Measurements from ENCODE around the gene FBXL22. TPM values are rescaled to one million over a fixed set of nuclear protein-coding genes. Genes with fewer than 3 reads are reported as not detected.

FBXL22 gene
- total and polyA plus RNA-seq, 2 of the 8 experiments (the other 6 are each of a cell fraction or from before 2014, with no cell fraction given) = 0.09 to 0.47 TPM

DNA sequence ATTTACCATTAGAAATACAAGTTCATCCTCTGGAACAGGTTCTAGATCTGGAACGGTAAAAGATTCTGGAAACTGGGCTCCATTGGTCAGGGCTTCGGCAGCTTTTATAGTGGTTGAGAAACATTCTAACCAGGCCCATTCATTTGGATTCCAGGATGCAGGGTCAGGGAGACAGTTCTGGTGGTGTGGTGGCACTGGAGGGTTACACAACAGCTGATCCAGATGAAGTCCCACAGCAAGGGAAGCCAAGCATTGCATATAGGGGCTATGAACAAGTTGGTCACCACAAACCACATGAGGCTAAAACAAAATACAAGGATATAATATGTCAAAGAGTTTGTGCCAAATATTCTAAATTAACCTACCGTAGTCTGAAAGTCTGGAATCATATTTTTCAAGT lies 43.0 kb downstream of the FBXL22 start:
- FAIRE-seq = no peak
- Histone ChIP-seq H3K27me3 (replicated peaks in 1 of 4; ENCODE audit: control insufficient read depth in 3 of 4, extremely low read depth in 1 of 4, insufficient read depth in 3 of 4, low read length in 3 of 4) (no peaks in the 10 kb centered on the region), H2BK12ac (ENCODE audit: low read depth, low read length) (no peak overlapping the region), H2AK5ac (ENCODE audit: low read depth, low read length) (no peak overlapping the region), H3K23ac (ENCODE audit: insufficient read length) (no peak overlapping the region), H2AFZ (ENCODE audit: low read length) (no peak overlapping the region), H4K91ac (replicated peaks; ENCODE audit: insufficient read length, low read length) (no peak overlapping the region), H4K8ac (ENCODE audit: extremely low read depth, insufficient read depth, low read length) (no peak overlapping the region), H2BK15ac (ENCODE audit: low read length) (no peak overlapping the region), H4K5ac (ENCODE audit: insufficient read length, low read depth, low read length) (no peak overlapping the region), H3K9me3 (ENCODE audit: insufficient read depth in 2 of 2, low read depth in 1 of 2, low read length in 1 of 2) (no peaks in the 10 kb centered on the region), H3K9ac (replicated peaks in 1 of 4; ENCODE audit: extremely low read depth in 1 of 4, low read depth in 3 of 4, low read length in 3 of 4) (no peak overlapping the region), H3K56ac (replicated peaks; ENCODE audit: insufficient read length, low read depth, low read length) (no peak overlapping the region), H3K4ac (replicated peaks; ENCODE audit: insufficient read length, low read depth, low read length) (no peak overlapping the region), H3K27ac (ENCODE audit: low read depth, low read length) (no peak overlapping the region), H3K23me2 (ENCODE audit: low read depth, low read length) (no peaks in the 10 kb centered on the region), H2BK5ac (ENCODE audit: low read depth, low read length) (no peak overlapping the region), H3K14ac (ENCODE audit: insufficient read length) (no peak overlapping the region), H3K18ac (ENCODE audit: extremely low read depth, low read length) (no peak overlapping the region), H3K4me3 (ENCODE audit: extremely low read depth in 1 of 4, insufficient read depth in 2 of 4, low read depth in 3 of 4, low read length in 4 of 4) (no peak overlapping the region), H4K20me1 (replicated peaks in 1 of 2; ENCODE audit: control insufficient read depth in 1 of 2, insufficient read depth in 2 of 2, low read length in 2 of 2) (no peaks in the 10 kb centered on the region), H3K79me1 (ENCODE audit: low read depth, low read length) (no peaks in the 10 kb centered on the region), H2BK20ac (ENCODE audit: low read length) (no peak overlapping the region), H3K79me2 (ENCODE audit: control insufficient read depth in 1 of 2, insufficient read depth in 2 of 2, low read length in 2 of 2) (no peaks in the 10 kb centered on the region), H3K4me2 (ENCODE audit: insufficient read depth in 1 of 2, low read depth in 2 of 2, low read length in 2 of 2) (no peak overlapping the region), H2BK120ac (replicated peaks; ENCODE audit: low read depth, low read length) (no peak overlapping the region), H3K4me1 (replicated peaks in 1 of 4; ENCODE audit: control insufficient read depth in 3 of 4, insufficient read depth in 4 of 4, low read length in 3 of 4) (no peaks in the 10 kb centered on the region), H3K36me3 (ENCODE audit: control insufficient read depth in 2 of 4, insufficient read depth in 4 of 4, low read length in 3 of 4) (peaks cover 2 to 55% (median 27%) of the 10 kb centered on the region in 4 experiments; a peak in 7 of 8 replicates)
- CTCF ChIA-PET (ENCODE audit: partially characterized antibody) = interaction anchor here (0.9 to 1.4 kb wide), 2 partner anchors 13 to 305 kb away, joined by 3 to 4 read pairs; no protein-coding TSS in a partner anchor
- TF ChIP-seq EP300 (IDR thresholded peaks at IDR 0.05; ENCODE audit: borderline replicate concordance in 1 of 2, low read depth in 2 of 2, low read length in 2 of 2) = no peak
- TF ChIP-seq GTF2F1 (IDR thresholded peaks at IDR 0.05; ENCODE audit: borderline replicate concordance, low read depth, low read length) = no peak
- TF ChIP-seq YY1 (IDR thresholded peaks at IDR 0.05; ENCODE audit: low read depth, low read length) = no peak
- no peak for TF ChIP-seq EZH2 (IDR thresholded peaks at IDR 0.05; ENCODE audit: low read depth, low read length, severe bottlenecking)
- TF ChIP-seq GABPA (IDR thresholded peaks at IDR 0.05; ENCODE audit: borderline replicate concordance, insufficient read depth, low read length) = no peak
- TF ChIP-seq POLR2A (IDR thresholded peaks at IDR 0.05; ENCODE audit: control extremely low read depth in 1 of 2, low read depth in 2 of 2, low read length in 2 of 2) = no peak
- TF ChIP-seq TAF1 (IDR thresholded peaks at IDR 0.05; ENCODE audit: low read depth, low read length) = no peak
- TF ChIP-seq NANOG (IDR thresholded peaks at IDR 0.05; ENCODE audit: insufficient read depth, low read depth, low read length, poor library complexity, severe bottlenecking) = no peak
- no peak for TF ChIP-seq FOSL1 (IDR thresholded peaks at IDR 0.05; ENCODE audit: insufficient read depth, low read depth, low read length)
- no peak for TF ChIP-seq RXRA (IDR thresholded peaks at IDR 0.05; ENCODE audit: insufficient read depth, low read depth, low read length)
- TF ChIP-seq, protein P1, sequence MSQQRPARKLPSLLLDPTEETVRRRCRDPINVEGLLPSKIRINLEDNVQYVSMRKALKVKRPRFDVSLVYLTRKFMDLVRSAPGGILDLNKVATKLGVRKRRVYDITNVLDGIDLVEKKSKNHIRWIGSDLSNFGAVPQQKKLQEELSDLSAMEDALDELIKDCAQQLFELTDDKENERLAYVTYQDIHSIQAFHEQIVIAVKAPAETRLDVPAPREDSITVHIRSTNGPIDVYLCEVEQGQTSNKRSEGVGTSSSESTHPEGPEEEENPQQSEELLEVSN (IDR thresholded peaks at IDR 0.05) = no peak
- TF ChIP-seq RBBP5 (IDR thresholded peaks at IDR 0.05; ENCODE audit: borderline replicate concordance, low read depth, low read length) = no peak
- TF ChIP-seq BACH1 (IDR thresholded peaks at IDR 0.05; ENCODE audit: low read length) = no peak
- TF ChIP-seq SP1 (IDR thresholded peaks at IDR 0.05; ENCODE audit: low read depth, low read length) = no peak
- no peak for TF ChIP-seq CEBPB (IDR thresholded peaks at IDR 0.05; ENCODE audit: low read depth, low read length)
- no peak for DNase-seq (ENCODE audit: low read depth in 1 of 2, low spot score in 2 of 2)
- 87% methylated on average over 3 of the region's 3 CpGs; no CpG with 5 or more reads in 1 of the 2 experiments for WGBS, 2 experiments (ENCODE audit: extremely low coverage in 1 of 2, insufficient coverage in 1 of 2, insufficient read length in 1 of 2, insufficient replicate concordance in 2 of 2, low coverage in 1 of 2, low lambda C conversion rate in 2 of 2, missing lambda C conversion rate in 1 of 2)
- POLR2A ChIA-PET (ENCODE audit: partially characterized antibody) = no interaction called here

All from H1 (cell line).